ENCODE measurements around the gene CYB561.

- TF ChIP-seq EZH2 (IDR thresholded peaks at IDR 0.05; ENCODE audit: insufficient read depth, poor library complexity, severe bottlenecking) (no peak), EZH2phosphoT487 (IDR thresholded peaks at IDR 0.05; ENCODE audit: insufficient read depth, low read depth) (no peak)
These were observed 7.0 kb upstream of the CYB561 start for GRCh38 chr17:63452962-63453551.

All from GM23248 (cell line).